ENCODE measurements around the gene PPCS. TPM values are rescaled to one million over a fixed set of nuclear protein-coding genes. Genes with fewer than 3 reads are reported as not detected.
"Not testable (repeated sequence)": the region's sequence is repeated elsewhere in the genome, so short reads cannot be mapped to it uniquely, and the experiment has no call there.

The PPCS gene
- total RNA-seq, 1 donor from 2014 or later = 13.6 TPM

GRCh38 chr1:42466030-42466429, 9.7 kb downstream of the PPCS start:
- H3K27ac ChIP-seq = no peak overlapping the region
- H3K27me3 ChIP-seq = no peaks in the 10 kb centered on the region
- H3K9me3 ChIP-seq = no peaks in the 10 kb centered on the region
- H3K4me3 ChIP-seq = no peak overlapping the region
- DNase-seq (ENCODE audit: low spot score in 2 of 2) = no peak
- intact Hi-C loops (cut with DNase I) = no loop called here
- TF ChIP-seq, protein P1, sequence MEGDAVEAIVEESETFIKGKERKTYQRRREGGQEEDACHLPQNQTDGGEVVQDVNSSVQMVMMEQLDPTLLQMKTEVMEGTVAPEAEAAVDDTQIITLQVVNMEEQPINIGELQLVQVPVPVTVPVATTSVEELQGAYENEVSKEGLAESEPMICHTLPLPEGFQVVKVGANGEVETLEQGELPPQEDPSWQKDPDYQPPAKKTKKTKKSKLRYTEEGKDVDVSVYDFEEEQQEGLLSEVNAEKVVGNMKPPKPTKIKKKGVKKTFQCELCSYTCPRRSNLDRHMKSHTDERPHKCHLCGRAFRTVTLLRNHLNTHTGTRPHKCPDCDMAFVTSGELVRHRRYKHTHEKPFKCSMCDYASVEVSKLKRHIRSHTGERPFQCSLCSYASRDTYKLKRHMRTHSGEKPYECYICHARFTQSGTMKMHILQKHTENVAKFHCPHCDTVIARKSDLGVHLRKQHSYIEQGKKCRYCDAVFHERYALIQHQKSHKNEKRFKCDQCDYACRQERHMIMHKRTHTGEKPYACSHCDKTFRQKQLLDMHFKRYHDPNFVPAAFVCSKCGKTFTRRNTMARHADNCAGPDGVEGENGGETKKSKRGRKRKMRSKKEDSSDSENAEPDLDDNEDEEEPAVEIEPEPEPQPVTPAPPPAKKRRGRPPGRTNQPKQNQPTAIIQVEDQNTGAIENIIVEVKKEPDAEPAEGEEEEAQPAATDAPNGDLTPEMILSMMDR (IDR thresholded peaks at IDR 0.05) = no peak
- no peaks in the 10 kb centered on the region for H3K36me3 ChIP-seq
- no peaks in the 10 kb centered on the region for H3K4me1 ChIP-seq

GRCh38 chr1:42469727-42470126, 13.4 kb downstream of the PPCS start:
- Histone ChIP-seq H3K27me3 (no peaks in the 10 kb centered on the region), H3K36me3 (peaks cover 0 to 2% of the 10 kb centered on the region in 2 donors), H3K4me3 (no peak overlapping the region), H3K4me1 (no peaks in the 10 kb centered on the region), H3K9me3 (no peaks in the 10 kb centered on the region), H3K27ac (no peak overlapping the region)
- TF ChIP-seq, protein P1 (IDR thresholded peaks at IDR 0.05) = no peak
- no peak for DNase-seq (ENCODE audit: low spot score in 2 of 2)
- intact Hi-C loops (cut with DNase I) = no loop called here

DNA sequence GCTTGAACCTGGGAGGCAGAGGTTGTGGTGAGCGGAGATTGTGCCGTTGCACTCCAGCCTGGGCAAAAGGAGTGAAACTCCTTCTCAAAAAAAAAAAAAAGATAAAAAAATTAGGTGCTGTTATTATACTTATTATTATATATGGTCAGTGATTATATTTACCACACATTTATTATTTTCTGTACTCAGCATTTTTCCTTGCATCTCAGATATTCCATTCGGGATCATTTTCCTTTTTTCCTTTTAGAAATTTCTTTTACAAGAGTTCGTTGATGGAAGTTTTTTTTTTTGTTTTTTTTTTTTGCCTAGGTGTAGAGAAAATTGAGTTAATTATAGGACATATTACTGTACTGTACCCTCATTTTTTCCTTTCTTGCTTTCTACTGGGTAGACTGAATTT, 20.3 kb downstream of the PPCS start:
- H3K9me3 ChIP-seq = no peaks in the 10 kb centered on the region
- intact Hi-C loops (cut with DNase I) = no loop called here
- no peaks in the 10 kb centered on the region for H3K4me1 ChIP-seq
- no peaks in the 10 kb centered on the region for H3K27me3 ChIP-seq
- H3K27ac ChIP-seq = no peak overlapping the region
- TF ChIP-seq, protein P1 (IDR thresholded peaks at IDR 0.05) = no peak
- H3K4me3 ChIP-seq = no peak overlapping the region
- DNase-seq (ENCODE audit: low spot score in 2 of 2) = no peak
- peaks cover 6 to 11% of the 10 kb centered on the region in 2 donors for H3K36me3 ChIP-seq

GRCh38 chr1:42477354-42477753, 21.0 kb downstream of the PPCS start:
- H3K4me3 ChIP-seq; intact Hi-C loops (cut with DNase I); H3K27me3 ChIP-seq; H3K9me3 ChIP-seq; H3K4me1 ChIP-seq; DNase-seq (ENCODE audit: low spot score in 2 of 2); H3K27ac ChIP-seq: not testable (repeated sequence)
- H3K36me3 ChIP-seq = peaks cover 6 to 15% of the 10 kb centered on the region in 2 donors

DNA sequence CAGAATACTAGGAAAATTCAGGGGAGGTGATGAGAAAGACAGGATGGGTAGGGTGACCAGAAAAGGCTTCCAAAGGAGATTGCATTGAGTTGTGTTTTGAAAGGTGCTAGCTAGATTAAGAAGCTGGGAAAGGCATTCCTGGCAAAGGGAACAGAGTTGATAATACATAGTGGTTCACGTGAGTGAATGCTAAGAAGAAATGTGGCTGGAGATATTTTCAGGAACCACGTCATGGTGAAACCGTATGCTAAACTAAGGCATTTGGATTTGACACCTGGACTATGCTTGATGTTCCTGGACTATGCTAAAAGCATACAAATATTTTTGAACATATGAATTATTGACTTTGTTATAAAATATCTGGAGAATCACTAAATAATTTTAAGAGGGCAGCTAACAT, 21.4 kb downstream of the PPCS start:
- Histone ChIP-seq H3K36me3 (peaks cover 6 to 19% of the 10 kb centered on the region in 2 donors), H3K4me1 (no peaks in the 10 kb centered on the region), H3K9me3 (no peaks in the 10 kb centered on the region), H3K27ac (no peak overlapping the region), H3K4me3 (no peak overlapping the region), H3K27me3 (no peaks in the 10 kb centered on the region)
- intact Hi-C loops (cut with DNase I) = no loop called here
- TF ChIP-seq, protein P1 (IDR thresholded peaks at IDR 0.05) = no peak
- DNase-seq (ENCODE audit: low spot score in 2 of 2) = no peak

GRCh38 chr1:42479621-42480020, 23.3 kb downstream of the PPCS start:
- intact Hi-C loops (cut with DNase I) = no loop called here

More at GRCh38 chr1:42479621-42480020, 23.3 kb downstream of the PPCS start:
- TF ChIP-seq, protein P1 (IDR thresholded peaks at IDR 0.05) = no peak
- H3K27ac ChIP-seq = no peak overlapping the region
- H3K36me3 ChIP-seq = peaks cover 6 to 21% of the 10 kb centered on the region in 2 donors
- no peaks in the 10 kb centered on the region for H3K4me1 ChIP-seq
- H3K4me3 ChIP-seq = no peak overlapping the region
- H3K9me3 ChIP-seq = no peaks in the 10 kb centered on the region
- DNase-seq (ENCODE audit: low spot score in 2 of 2) = no peak
- H3K27me3 ChIP-seq = no peaks in the 10 kb centered on the region

Data from ascending aorta (tissue), 2 donors.